ENCODE results near the gene USH2A.
"Not testable (repeated sequence)": the region's sequence is repeated elsewhere in the genome, so short reads cannot be mapped to it uniquely, and the experiment has no call there.

Gene USH2A

GRCh38 chr1:216388558-216388957, 34.7 kb downstream of the USH2A start:
- DNase-seq (ENCODE audit: low read depth): no peak

DNA sequence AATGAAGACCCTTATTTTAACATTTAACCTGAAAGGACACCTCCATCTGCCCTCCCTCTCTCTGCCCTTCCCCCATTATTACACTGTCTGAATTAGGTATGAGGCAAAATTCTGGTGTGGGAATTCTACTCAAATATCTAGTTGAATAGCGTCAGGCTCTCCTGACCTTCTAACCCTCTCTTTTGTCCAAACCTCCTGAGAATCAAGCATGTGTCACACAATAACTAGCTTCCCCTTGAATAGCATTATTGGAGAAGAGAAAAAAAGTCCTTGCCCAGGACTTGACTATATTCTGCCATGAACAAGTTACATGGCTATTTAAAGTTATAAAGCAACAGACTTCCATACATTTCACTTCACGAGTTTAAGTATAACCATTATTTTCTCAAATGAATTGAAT, 35.5 kb downstream of the USH2A start:
- DNase-seq (ENCODE audit: low read depth): no peak

GRCh38 chr1:216379441-216379840, 43.8 kb downstream of the USH2A start:
- no peak for DNase-seq (ENCODE audit: low read depth)

DNA sequence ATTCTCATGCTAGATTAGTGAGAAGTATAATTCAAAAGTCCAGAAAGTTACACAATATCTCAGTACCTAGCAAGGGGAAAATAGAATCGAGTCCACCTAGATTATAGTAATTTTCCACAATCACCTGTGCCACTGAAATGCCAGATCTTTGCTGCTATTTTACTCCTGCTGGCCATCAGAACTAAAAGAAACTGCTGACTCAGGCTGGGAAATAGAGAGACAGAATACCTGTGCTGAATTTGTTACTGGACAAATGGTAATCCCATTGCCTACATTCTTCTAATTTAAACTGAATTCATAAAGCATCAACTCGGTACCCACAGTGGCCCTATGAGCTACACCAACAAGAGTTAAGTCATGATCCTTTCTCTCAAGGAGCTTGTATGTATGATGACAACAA, 55.0 kb downstream of the USH2A start:
- DNase-seq (ENCODE audit: low read depth): no peak

- DNase-seq (ENCODE audit: low read depth): no peak
These were observed 56.3 kb downstream of the USH2A start for GRCh38 chr1:216366979-216367378.

DNA sequence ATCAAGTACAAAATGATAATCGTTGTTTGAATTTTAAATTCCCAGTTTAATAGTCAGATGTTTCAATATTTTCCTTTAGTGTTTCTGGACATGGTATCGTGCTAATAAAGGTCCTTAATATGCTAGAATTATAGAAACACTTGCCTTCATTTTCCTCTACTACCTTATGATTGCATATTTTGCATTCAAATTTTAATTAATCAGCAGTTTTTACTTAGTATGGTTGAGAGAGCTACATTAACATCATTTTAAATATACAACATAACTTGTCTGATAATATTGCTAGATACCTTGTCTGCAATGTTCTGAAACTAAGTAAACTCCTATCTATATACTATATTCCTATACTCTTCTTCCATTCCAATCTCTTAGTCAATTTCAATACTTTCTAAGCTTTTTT, 66.3 kb downstream of the USH2A start:
- no peak for DNase-seq (ENCODE audit: low read depth)

GRCh38 chr1:216350186-216350585, 73.1 kb downstream of the USH2A start:
- DNase-seq (ENCODE audit: low read depth): no peak

GRCh38 chr1:216346526-216346925, 76.7 kb downstream of the USH2A start:
- no peak for DNase-seq (ENCODE audit: low read depth)

DNA sequence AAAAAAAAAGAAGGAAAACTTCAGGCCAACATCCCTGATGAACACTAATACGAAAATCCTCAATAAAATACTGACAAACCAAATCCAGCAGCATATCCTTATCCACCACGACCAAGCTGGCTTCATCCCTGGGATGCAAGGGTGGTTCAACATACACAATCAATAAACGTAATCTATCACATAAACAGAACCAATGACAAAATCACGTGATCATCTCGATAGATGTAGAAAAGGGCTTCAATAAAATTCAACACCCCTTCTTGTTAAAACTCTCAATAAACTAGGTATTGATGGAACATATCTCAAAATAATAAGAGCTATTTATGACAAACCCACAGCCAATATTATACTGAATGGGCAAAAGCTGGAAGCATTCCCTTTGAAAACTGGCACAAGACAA, 82.7 kb downstream of the USH2A start:
- not testable (repeated sequence) for DNase-seq (ENCODE audit: low read depth)

- no peak for DNase-seq (ENCODE audit: low read depth)
These were observed 90.8 kb downstream of the USH2A start for GRCh38 chr1:216332462-216332861.

DNA sequence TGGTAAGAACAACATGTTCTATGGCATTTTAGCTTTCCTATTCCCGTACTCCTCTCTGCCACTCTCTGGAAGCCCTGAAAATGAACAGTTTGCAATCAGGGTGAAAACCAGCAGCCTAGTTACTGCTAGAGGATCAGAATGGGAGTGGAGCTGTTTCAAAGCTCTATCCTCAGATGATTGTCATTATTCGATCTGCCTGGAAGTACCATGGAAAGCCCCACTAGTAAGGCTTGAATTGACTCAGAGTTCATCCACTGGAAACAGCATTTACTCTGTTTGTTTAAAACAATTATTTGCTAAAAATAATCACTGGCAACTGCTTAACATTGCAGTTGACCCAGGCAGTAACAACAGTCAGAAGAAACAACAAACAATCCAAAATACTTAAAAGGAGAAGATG, 91.2 kb downstream of the USH2A start:
- no peak for DNase-seq (ENCODE audit: low read depth)

DNA sequence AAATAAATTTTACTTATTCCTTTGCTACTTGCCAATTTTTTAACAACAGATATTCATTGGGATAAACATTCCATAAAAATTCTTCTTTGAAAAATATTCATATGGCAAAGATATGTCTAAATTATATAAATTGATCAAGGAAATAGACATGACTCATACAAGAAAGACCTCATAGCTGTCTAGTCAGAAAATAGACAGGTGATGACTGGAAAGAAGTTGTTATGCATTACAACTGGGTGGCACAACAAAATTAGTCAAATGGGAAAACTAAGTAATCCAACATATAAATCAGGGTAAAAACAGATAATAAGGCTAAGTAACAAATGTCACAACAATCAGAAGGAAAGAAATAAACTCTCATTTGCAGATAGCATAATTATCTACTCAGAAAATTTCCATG, 92.0 kb downstream of the USH2A start:
- DNase-seq (ENCODE audit: low read depth): no peak

- DNase-seq (ENCODE audit: low read depth): no peak
These were observed 93.0 kb downstream of the USH2A start for GRCh38 chr1:216330262-216330661.

DNA sequence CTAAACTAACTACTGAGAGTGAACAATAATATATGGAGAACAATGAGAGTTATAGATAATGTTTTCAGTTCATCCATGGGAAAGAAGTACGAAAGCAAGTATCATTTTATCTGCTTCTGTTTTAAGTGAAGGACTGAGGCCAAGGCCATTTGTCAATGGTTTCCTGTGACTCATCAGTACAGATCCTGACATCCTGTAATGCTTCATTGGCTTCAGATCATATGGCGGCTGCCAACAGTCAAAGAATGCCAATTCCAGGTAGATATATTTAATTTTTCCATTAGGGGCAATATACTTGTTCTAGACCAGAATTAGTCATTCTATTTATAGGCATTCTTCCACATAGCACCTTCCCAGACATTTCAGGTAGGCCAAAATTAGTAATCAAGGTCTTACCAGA, 97.3 kb downstream of the USH2A start:
- no peak for DNase-seq (ENCODE audit: low read depth)

GRCh38 chr1:216325336-216325735, 97.9 kb downstream of the USH2A start:
- no peak for DNase-seq (ENCODE audit: low read depth)

DNA sequence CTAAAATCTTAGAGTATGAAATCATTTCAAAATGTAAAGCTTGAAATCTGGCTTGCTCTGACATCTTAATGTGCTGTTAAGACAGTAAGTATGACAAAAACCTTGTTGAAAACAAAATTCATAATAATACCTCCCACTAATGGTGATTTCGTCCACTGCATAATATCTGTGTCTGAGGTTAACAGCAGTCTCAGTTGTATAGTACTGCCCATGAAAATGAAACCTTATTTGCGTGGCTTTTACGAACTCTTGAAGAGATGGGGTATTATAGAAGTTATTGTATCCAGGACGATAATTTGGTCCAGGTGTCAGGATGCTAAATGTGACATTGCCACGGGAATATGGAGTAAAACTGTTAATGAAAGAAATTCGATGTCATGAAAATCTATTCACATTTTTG, 99.9 kb downstream of the USH2A start:
- no peak for DNase-seq (ENCODE audit: low read depth)

DNA sequence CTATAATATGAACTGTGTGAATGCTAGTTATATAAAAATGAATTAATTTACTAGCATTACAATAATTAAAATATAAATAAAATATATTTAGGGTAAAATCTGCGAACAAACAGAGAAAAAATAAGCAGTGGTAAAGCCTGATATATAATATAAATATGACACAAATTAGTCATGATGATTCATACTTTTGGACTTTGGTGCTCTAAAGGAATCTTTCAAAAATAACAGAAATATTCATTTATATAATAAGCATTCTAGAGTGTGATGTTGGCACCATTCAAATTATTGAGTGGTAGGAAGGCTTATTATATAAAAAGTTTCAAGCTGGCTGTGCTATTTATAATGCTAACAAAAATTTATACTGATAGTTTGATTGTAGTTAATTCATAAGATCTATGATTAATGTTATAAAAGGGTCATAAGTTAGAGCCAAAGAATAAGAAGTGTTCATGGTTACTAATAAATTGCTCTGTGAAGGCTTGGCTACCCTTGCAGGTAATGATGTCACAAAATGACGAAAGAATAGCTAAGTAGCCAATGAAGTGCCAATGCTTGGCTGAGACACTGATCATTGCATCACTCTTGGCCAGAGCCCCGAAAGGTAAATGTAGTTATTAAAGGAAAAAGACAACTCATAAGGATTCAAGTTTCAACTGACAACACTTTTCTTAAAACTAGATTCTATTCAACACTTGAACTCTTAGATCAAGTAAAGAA, 108.7 kb downstream of the USH2A start:
- no peak for DNase-seq (ENCODE audit: low read depth)

DNA sequence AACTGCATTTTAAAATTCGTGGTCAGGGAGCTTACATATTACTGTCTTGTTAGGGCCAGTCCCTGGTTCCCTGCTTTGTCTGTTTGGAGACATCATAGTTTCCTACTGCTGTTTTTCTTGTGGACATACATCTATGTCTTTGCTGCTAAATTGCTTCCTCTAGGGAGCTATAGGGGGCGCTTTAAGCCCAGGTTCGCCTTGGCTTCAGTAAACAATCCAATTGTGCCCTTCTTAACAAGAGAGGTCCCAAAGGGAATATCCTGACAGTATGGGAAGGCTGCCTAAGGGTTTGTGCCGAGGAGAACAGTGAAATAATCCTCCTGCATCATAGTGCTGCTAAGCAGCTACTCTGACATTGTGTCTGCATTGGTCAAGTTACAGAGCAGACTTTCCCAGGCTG, 112.5 kb downstream of the USH2A start:
- no peak for DNase-seq (ENCODE audit: low read depth)

- no peak for DNase-seq (ENCODE audit: low read depth)
These were observed 116.4 kb downstream of the USH2A start for GRCh38 chr1:216306830-216307229.

- no peak for DNase-seq (ENCODE audit: low read depth)
These were observed 119.6 kb downstream of the USH2A start for GRCh38 chr1:216303690-216304089.

DNA sequence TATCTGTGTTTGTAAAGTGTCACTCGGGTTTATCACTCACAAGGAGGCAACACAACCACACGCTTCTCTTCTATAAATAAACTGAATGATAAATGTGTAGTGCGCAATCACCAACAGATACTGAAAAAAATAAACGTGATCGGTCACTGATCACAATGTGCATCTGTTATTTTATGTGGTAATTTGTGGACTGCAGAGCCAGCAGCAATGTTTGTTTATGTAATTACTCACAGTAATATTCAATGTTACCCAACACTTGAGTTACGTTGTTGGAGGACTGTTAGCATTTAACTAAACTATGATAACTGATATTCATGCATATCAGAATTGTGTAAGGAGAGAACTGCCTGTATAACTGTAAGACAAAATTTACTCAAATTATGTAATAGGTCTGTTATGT, 129.6 kb downstream of the USH2A start:
- DNase-seq (ENCODE audit: low read depth): no peak

DNA sequence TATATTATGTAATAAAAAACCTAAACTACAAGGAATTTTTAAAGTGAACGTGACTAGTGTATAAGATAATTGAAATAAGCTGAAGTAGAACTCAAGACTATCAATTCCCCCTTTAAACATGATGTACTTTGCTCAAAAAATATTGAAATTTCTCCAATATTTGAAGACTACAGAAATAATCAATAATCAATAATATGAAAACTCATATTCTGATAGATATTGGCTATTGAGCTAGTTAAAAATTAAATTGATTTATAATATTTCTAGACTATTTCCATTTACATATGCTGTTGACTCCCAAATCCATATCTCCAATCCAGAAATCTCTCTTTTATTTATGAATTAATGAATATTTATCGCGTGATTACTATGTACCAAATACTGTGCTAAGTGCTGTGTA, 133.2 kb downstream of the USH2A start:
- DNase-seq (ENCODE audit: low read depth): no peak

DNA sequence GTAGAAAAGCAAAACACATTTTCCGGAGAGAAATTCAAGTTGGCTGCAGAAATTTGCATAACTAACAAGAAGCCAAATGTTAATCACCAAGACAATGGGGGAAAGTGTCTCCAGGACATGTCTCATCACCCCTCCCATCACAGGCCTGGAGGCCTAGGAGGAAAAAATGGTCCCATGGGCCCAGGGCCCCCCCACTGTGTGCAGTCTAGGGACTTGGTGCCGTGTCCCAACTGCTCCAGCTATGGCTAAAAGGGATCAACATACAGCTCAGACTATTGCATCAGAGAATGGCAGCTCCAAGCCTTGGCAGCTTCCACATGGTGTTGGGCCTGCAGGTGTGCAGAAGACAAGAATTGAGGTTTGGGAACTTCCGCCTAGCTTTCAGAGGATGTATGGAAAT, 138.2 kb downstream of the USH2A start:
- no peak for DNase-seq (ENCODE audit: low read depth)

DNA sequence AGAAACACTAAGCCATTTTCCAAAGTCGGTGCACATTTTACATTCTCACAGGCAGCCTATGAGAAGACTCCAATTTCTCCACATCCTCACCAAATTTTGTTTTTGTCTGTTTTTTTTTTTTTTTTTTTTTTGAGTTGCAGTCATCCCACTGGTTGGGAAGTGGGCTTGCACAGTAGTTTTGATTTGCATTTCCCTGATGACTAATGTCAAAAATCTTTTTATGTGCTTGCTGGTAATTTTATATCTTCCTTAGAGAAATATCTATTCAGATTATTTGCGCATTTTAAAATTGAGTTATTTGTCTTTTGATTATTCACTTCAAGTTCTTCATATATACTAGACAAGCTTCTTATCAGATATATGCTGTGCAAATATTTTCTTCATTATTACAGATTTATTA, 141.5 kb downstream of the USH2A start:
- no peak for DNase-seq (ENCODE audit: low read depth)
